GM21515 (cell line): ENCODE data around the gene RFX6.
A peak's percentile ranks its signal among the peaks of the same experiment; 100 is the strongest.
"Not testable (repeated sequence)": the region's sequence is repeated elsewhere in the genome, so short reads cannot be mapped to it uniquely, and the experiment has no call there.

Source experiments
- ATAC-seq: cut with Tn5 transposase; IDR thresholded peaks from one replicate; pipeline ENCODE4 v1.9.1; 2021; ENCODE audit not compliant: unreplicated experiment

The RFX6 gene

GRCh38 chr6:116876635-116877611 is at the start of gene RFX6:
Gene RFX6, plus strand, starts transcription at chr6:116877242. Its CDS starts 34 bp downstream, at chr6:116877276.
- ATAC-seq, result no peak

GRCh38 chr6:116827561-116828240 is 49.3 kb upstream of the RFX6 start:
- ATAC-seq, result no peak

GRCh38 chr6:116828983-116829382 is 48.1 kb upstream of the RFX6 start, which contains the start of gene GPRC6A:
Gene GPRC6A, minus strand, starts transcription at chr6:116829083. Its CDS starts 70 bp downstream, at chr6:116829013.
- no peak for ATAC-seq

- not testable (repeated sequence) for ATAC-seq
Observed at GRCh38 chr6:116834526-116834925, 42.5 kb upstream of the RFX6 start.

- ATAC-seq, result no peak
Observed at GRCh38 chr6:116836606-116837342, 40.3 kb upstream of the RFX6 start.

GRCh38 chr6:116840091-116840490 is 37.0 kb upstream of the RFX6 start:
- no peak for ATAC-seq

- no peak for ATAC-seq
Observed at GRCh38 chr6:116842459-116842858, 34.6 kb upstream of the RFX6 start.

GRCh38 chr6:116847227-116847626 is 29.8 kb upstream of the RFX6 start:
- ATAC-seq, result no peak

GRCh38 chr6:116858060-116858459 is 19.0 kb upstream of the RFX6 start:
- ATAC-seq, result no peak

GRCh38 chr6:116859264-116859663 is 17.8 kb upstream of the RFX6 start:
- no peak for ATAC-seq

- peak; percentile 68 for ATAC-seq
Observed at GRCh38 chr6:116866281-116866871, 10.7 kb upstream of the RFX6 start.

- no peak for ATAC-seq
Observed at GRCh38 chr6:116872771-116873170, 4.3 kb upstream of the RFX6 start.

GRCh38 chr6:116876107-116876506 is 935 bp upstream of the RFX6 start:
- no peak for ATAC-seq

- ATAC-seq, result no peak
Observed at GRCh38 chr6:116877743-116878142, 701 bp downstream of the RFX6 start.

- no peak for ATAC-seq
Observed at GRCh38 chr6:116881236-116881635, 4.2 kb downstream of the RFX6 start.

- no peak for ATAC-seq
Observed at GRCh38 chr6:116883005-116883404, 6.0 kb downstream of the RFX6 start.

- ATAC-seq, result no peak
Observed at GRCh38 chr6:116884530-116884929, 7.5 kb downstream of the RFX6 start.

- no peak for ATAC-seq
Observed at GRCh38 chr6:116887168-116887567, 10.1 kb downstream of the RFX6 start.

- ATAC-seq, result no peak
Observed at GRCh38 chr6:116887894-116888293, 10.9 kb downstream of the RFX6 start.

- ATAC-seq, result no peak
Observed at GRCh38 chr6:116888732-116889360, 11.8 kb downstream of the RFX6 start.
